Stimulated activated effector memory CD8-positive, alpha-beta T cell treated with anti-CD3 and anti-CD28 coated beads, Interleukin-12 subunit alpha, Interleukin-12 subunit beta, amount 100 ng/mL, for 72 hours (primary cell): ENCODE data around the gene FAM111B.
A peak's percentile ranks its signal among the peaks of the same experiment; 100 is the strongest.

ENCODE experiments used
- ATAC-seq: fragments of 150-1000 bp; cut with Tn5 transposase; 2 replicates; pipeline ENCODE4 v1.10.0; 2021
- DNase-seq, 2 donors: peaks; one replicate each; pipeline ENCODE4 v3.0.0; 2021 to 2022; ENCODE audit warnings: low spot score in 2 of 2
- H3K27ac Mint-ChIP-seq: one replicate; pipeline ENCODE4 v1.8.0; 2022; ENCODE audit warnings: mild to moderate bottlenecking, mixed read lengths
- H3K36me3 Mint-ChIP-seq: one replicate; pipeline ENCODE4 v1.8.0; 2022; ENCODE audit warnings: mild to moderate bottlenecking, mixed read lengths
- H3K4me1 Mint-ChIP-seq: one replicate; pipeline ENCODE4 v1.8.0; 2022; ENCODE audit warnings: mixed read lengths
- H3K4me3 Mint-ChIP-seq: one replicate; pipeline ENCODE4 v1.8.0; 2022; ENCODE audit warnings: mild to moderate bottlenecking, mixed read lengths
- H3K9me3 Mint-ChIP-seq: one replicate; pipeline ENCODE4 v1.8.0; 2022; ENCODE audit warnings: mixed read lengths

FAM111B gene

DNA sequence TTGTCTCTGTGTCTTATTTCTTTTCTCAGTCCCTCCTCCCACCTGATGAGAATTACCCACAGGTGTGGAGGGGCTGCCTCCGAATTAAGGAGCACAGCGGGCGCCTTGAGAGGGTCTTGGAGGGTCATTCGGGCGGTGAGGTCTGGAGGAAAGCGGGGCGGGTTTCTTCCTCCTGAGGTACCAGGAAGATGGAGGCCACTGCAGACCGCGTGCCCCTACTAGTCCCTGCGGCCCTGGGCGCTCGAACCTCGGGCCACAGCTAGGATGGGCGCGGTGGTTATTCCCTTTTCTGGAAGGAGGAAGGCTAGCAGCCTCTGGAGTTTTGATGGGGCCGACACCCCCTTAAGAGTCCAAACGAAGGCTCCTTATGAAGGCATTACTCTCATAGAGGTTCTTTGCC lies 30.2 kb downstream of the FAM111B start:
- H3K4me3 Mint-ChIP-seq, result no peak overlapping the region
- ATAC-seq (no peak), DNase-seq (no peak)
- no peak overlapping the region for H3K27ac Mint-ChIP-seq
- H3K4me1 Mint-ChIP-seq, result peaks cover 24% of the 10 kb centered on the region
- peaks cover 16% of the 10 kb centered on the region for H3K36me3 Mint-ChIP-seq
- no peaks in the 10 kb centered on the region for H3K9me3 Mint-ChIP-seq

DNA sequence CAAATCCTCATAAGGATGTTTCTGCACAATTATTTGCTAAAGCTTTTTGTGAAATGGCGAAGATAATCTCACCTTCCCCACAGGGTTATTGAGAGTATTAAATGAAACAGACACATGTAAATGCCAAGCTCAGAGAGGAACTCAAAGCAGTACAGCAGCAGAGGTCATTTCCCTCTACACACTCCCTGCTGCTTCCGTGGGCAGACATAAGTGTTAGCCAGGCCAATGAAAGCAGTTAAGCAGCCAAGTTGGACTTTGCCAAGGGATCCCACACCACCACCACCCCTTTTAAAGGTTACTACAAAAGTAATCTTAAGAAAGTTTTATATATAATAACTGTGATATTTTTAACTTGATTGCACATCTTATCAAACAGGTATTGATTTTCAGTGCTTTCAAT lies 31.6 kb downstream of the FAM111B start:
- Mint-ChIP-seq H3K36me3 (peaks cover 21% of the 10 kb centered on the region), H3K9me3 (no peaks in the 10 kb centered on the region), H3K27ac (no peak overlapping the region), H3K4me3 (no peak overlapping the region), H3K4me1 (peaks cover 39% of the 10 kb centered on the region)
- ATAC-seq (no peak), DNase-seq (no peak)

DNA sequence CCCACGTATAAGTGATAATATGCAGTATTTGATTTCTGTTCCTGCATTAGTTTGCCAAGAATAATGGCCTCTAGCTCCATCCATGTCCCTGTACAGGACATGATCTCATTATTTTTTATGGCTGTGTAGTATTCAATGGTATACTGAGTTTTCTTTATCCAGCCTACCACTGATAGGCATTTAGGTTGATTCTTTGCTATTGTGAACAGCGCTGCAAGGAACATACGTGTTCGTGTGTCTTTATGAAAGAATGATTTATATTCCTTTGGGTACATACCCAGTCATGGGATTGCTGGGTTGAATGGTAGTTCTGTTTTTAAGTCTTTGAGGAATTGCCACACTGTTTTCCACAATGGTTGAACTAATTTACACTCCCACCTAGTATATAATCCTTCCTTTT lies 34.2 kb downstream of the FAM111B start:
- no peak for ATAC-seq
- peak overlapping the region; percentile 97 for H3K27ac Mint-ChIP-seq
- peak overlapping the region; percentile 96 for H3K4me3 Mint-ChIP-seq
- peaks cover 30% of the 10 kb centered on the region for H3K36me3 Mint-ChIP-seq
- DNase-seq, result no peak
- H3K9me3 Mint-ChIP-seq, result no peaks in the 10 kb centered on the region
- H3K4me1 Mint-ChIP-seq, result peaks cover 53% of the 10 kb centered on the region

DNA sequence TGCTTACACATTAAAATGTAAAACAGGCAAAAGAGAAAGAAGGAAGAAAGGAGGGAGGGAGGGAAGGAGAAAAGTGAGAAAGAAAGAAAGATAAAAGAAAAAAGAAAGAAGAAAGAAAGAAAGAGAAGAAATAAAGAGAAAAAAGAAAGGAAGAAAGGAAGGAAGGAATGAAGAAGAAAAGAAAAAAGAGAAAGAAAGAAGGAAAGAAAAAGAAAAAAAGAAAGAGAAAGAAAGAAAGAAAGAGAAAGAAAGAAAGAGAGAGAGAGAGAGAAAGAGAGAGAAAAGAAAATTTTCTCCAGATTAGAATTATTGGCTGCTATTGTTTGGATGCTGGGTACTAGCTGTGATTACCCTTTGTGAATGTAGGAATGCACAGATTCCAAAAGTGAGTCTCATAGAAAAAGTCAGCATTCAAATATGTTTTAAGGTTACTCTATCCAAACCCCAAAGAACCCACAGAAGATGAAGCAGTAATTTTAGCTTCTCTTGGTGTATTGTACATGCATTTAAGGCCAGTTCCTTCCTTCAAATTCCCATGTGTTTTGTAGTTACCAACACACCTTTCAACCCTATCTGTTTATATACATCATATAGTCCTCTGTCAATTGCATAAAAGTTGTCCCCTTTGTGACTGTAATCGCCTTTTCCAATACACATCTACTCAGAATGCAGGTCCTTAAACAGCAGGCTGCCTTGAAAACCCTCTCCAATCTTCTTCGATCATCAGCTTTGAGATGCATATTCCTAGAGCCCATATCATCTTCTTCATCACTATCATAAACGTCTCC lies 34.8 kb downstream of the FAM111B start:
- peak; percentile 0 for ATAC-seq

DNA sequence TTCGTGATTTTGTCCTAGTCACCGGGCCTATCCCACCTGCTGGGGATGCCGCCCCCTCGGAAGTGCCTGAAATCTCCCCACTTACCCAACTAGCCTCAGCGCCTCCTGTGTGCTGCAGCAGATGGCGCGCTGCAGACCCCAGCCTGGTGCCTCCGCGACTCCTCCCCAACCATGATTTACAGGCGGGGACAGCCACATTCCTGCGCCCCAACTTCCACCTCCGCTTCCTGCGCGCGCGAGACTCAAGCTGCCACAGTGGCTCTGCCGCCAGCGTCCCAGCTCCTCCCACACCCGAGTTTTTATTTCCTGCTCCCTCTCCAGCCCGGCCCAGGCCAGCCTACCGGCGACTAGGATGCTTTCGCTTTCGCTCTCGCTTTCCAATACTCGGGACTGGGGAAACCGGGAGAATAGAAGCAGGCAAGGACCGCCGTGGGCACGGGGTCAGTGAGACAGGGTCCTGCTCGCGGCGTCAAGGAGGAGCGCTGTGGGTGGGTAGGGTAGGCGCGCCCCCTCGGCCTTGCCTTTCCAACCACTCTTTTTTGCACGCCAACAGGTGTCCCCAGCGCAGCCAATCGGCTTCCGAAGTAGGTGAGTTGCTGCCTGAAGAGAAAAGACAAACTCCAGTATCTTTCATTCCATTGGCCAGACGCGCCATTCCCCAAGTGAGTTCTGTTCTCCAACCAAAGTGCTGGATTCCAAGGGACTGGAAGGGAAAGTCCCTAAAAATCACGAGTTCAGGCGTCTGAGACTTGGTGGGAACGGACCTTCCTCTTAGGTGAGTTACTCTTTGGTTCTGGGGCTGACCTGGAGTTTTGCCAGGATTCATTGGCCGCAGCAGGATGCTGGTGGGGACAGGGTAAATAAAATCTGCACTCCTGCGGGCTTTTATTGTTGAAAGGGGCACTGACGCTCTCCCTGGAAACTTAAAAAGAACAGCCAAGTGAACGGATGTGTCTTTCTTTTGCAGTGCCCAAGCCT lies 35.8 kb downstream of the FAM111B start, which contains the start of gene FAM111A:
Gene FAM111A (plus strand): TSS at position 327 of the 978 bp plus-strand sequence. CDS start 6,017 bp downstream, outside the sequence.
- peak; percentile 63 to 93 for DNase-seq
- Mint-ChIP-seq H3K9me3 (no peaks in the 10 kb centered on the region), H3K27ac (peak within 1 kb of the TSS; percentile 97)

More for the DNA sequence above, 34.8 kb downstream of the FAM111B start:
- Mint-ChIP-seq H3K27ac (peak overlapping the region; percentile 97), H3K4me1 (peaks cover 53% of the 10 kb centered on the region), H3K36me3 (peaks cover 37% of the 10 kb centered on the region), H3K9me3 (no peaks in the 10 kb centered on the region), H3K4me3 (peak overlapping the region; percentile 96)
- DNase-seq, result no peak

DNA sequence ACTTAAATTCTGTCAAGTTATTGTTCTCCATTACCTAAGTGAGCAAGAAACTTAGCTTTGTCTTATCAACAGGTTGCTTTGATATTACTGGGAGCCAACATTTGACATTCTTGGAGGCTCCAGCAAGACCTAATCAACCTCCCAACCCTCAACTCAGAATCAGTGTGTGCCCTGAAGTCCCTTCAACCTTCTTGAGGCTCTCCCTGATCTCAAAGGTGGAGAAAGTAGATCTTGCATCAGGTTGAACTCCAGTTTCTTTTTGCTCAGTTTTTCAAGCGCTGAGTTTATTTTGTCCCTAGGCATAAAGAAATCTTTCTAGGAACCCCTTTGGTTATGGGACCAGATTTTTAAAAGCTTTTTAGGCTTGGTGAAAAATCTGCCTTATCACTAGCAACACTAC lies 37.1 kb downstream of the FAM111B start:
- ATAC-seq (no peak), DNase-seq (no peak)
- Mint-ChIP-seq H3K9me3 (no peaks in the 10 kb centered on the region), H3K4me1 (peaks cover 56% of the 10 kb centered on the region), H3K27ac (peak overlapping the region; percentile 97), H3K4me3 (peak overlapping the region; percentile 96), H3K36me3 (peaks cover 59% of the 10 kb centered on the region)

More for the DNA sequence above, 35.8 kb downstream of the FAM111B start, which contains the start of gene FAM111A:
- peak within 1 kb of the TSS; percentile 96 for H3K4me3 Mint-ChIP-seq
- peak; percentile 88 for ATAC-seq
- H3K4me1 Mint-ChIP-seq, result peaks cover 56% of the 10 kb centered on the region
- H3K36me3 Mint-ChIP-seq, result peaks cover 46% of the 10 kb centered on the region

DNA sequence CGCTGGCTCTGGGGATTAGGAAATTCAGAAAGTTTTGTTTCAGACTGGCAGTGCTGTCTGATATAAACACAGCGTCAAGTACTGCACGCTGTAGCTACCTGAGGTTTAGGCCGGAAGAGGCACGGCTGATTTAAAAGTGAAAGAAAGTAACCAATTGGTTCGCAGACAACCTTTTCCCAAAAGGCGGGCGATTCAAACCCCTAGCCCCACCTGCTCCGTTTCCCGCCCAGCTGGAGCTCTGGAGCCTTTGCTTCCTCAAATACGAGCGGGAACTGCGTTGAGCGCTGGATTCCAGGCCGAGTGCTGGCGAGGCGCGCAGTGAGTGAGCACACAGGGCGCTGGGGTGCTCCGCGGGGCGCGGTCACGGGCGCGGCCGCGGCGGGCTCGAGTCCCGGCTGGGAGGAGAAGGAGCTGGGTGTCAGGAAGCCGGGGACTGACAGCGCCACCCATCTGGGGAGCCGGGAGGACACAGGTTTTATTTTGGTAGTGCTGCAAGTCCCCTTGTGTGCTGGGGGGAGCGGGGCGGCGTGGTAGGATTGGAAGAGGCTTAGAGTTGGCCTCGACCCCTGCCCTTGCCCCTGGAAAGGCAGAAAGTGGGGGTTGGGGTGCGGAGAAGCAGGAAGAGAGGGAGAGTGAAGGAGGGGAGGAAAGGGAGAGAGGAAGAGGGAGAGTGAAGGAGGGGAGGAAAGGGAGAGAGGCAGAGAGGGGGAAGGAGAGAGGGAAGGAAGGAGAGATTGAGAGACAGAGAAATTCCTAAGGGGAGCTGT lies 37.7 kb downstream of the FAM111B start:
- Mint-ChIP-seq H3K4me3 (peak overlapping the region; percentile 96), H3K36me3 (peaks cover 66% of the 10 kb centered on the region), H3K4me1 (peaks cover 56% of the 10 kb centered on the region), H3K9me3 (no peaks in the 10 kb centered on the region), H3K27ac (peak overlapping the region; percentile 97)
- DNase-seq, result peak; percentile 50 to 87
- peak; percentile 81 for ATAC-seq

DNA sequence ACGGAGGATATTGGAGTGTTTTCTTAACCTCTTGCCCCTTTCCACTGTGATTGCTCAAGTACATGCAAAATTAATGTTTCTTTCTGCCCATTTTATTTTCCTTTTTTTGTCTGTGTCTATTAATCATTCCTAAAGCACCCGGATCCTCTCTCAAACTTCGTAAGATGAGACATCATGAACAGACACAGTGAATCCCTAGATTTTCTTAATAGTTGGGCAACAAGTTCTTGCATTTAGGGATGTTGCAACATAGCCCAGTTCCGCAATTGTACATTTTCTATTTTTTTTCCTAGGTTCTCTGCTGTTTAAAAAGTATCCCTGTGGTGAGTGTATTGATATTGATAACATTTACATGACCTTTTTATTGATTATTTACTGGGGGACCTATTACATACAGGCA lies 38.5 kb downstream of the FAM111B start:
- peak overlapping the region; percentile 97 for H3K27ac Mint-ChIP-seq
- H3K4me1 Mint-ChIP-seq, result peaks cover 56% of the 10 kb centered on the region
- peaks cover 73% of the 10 kb centered on the region for H3K36me3 Mint-ChIP-seq
- H3K9me3 Mint-ChIP-seq, result no peaks in the 10 kb centered on the region
- ATAC-seq, result no peak
- H3K4me3 Mint-ChIP-seq, result peak overlapping the region; percentile 96
- DNase-seq, result no peak

DNA sequence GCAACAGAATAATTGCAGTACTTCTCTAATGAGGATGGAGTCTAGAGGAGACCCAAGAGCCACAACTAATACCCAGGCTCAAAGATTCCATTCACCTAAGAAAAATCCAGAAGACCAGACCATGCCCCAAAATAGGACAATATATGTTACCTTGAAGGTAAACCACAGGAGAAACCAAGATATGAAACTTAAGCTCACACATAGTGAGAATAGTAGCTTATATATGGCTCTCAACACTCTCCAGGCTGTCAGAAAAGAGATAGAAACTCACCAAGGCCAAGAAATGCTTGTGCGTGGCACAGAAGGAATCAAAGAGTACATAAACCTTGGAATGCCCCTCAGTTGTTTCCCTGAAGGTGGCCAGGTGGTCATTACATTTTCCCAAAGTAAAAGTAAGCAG lies 44.7 kb downstream of the FAM111B start:
- no peaks in the 10 kb centered on the region for H3K9me3 Mint-ChIP-seq
- H3K36me3 Mint-ChIP-seq, result peaks cover 67% of the 10 kb centered on the region
- peaks cover 20% of the 10 kb centered on the region for H3K4me1 Mint-ChIP-seq
- H3K27ac Mint-ChIP-seq, result peak overlapping the region; percentile 33
- H3K4me3 Mint-ChIP-seq, result peak overlapping the region; percentile 39
- ATAC-seq (peak; percentile 44), DNase-seq (no peak)

DNA sequence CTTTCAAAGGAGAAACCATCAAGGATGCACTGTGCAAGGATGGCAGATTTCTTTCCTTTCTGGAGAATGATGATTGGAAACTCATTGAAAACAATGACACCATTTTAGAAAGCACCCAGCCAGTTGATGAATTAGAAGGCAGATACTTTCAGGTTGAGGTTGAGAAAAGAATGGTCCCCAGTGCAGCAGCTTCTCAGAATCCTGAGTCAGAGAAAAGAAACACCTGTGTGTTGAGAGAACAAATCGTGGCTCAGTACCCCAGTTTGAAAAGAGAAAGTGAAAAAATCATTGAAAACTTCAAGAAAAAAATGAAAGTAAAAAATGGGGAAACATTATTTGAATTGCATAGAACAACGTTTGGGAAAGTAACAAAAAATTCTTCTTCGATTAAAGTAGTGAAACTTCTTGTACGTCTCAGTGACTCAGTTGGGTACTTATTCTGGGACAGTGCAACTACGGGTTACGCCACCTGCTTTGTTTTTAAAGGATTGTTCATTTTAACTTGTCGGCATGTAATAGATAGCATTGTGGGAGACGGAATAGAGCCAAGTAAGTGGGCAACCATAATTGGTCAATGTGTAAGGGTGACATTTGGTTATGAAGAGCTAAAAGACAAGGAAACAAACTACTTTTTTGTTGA lies 45.4 kb downstream of the FAM111B start:
- peak overlapping the region; percentile 39 for H3K4me3 Mint-ChIP-seq
- no peaks in the 10 kb centered on the region for H3K9me3 Mint-ChIP-seq
- peak overlapping the region; percentile 33 for H3K27ac Mint-ChIP-seq
- DNase-seq (no peak), ATAC-seq (peak; percentile 96)
- peaks cover 16% of the 10 kb centered on the region for H3K4me1 Mint-ChIP-seq
- H3K36me3 Mint-ChIP-seq, result peaks cover 60% of the 10 kb centered on the region

DNA sequence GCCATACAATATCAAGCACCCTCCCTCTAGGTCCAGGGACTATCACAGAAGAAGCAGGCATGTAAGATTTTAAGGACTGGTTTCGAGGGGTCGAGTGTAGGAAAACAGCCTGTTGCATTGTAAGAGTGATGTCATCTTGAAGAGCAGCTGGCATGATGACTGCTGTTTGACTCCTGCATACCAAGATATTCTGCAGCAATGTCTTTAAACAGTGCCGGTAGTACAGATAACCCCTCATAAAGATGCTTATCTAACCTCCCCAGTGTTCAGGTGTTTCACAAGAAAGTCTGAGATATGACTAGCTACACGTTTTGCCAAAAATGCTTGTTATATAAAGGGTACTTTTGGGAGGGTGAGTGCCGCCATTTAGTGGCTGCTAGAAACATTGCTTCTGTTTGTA lies 47.6 kb downstream of the FAM111B start:
- DNase-seq (no peak), ATAC-seq (no peak)
- H3K4me1 Mint-ChIP-seq, result peaks cover 16% of the 10 kb centered on the region
- peaks cover 38% of the 10 kb centered on the region for H3K36me3 Mint-ChIP-seq
- H3K9me3 Mint-ChIP-seq, result no peaks in the 10 kb centered on the region
- H3K4me3 Mint-ChIP-seq, result no peak overlapping the region
- no peak overlapping the region for H3K27ac Mint-ChIP-seq

DNA sequence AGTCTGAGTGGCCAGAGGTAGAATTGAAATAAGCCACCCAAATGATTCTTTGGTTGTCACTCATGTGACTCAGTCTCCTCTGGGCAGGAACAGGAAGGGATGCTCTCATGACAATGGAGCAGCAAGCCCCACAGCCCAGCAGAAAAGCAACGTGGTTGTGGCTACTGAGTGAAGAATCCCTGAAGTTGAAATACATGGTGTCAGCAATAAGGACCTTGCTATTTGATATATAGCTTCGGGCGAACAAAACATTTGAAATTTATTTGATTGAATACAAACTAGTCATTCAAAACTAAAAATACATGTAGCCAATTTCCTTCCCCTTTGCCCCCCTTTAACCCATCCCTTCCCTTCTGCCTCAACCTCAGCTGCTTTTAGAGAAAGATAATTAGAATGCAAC lies 50.4 kb downstream of the FAM111B start:
- Mint-ChIP-seq H3K4me3 (no peak overlapping the region), H3K4me1 (peaks cover 5% of the 10 kb centered on the region), H3K9me3 (no peaks in the 10 kb centered on the region), H3K27ac (no peak overlapping the region), H3K36me3 (peaks cover 10% of the 10 kb centered on the region)
- ATAC-seq (no peak), DNase-seq (no peak)

DNA sequence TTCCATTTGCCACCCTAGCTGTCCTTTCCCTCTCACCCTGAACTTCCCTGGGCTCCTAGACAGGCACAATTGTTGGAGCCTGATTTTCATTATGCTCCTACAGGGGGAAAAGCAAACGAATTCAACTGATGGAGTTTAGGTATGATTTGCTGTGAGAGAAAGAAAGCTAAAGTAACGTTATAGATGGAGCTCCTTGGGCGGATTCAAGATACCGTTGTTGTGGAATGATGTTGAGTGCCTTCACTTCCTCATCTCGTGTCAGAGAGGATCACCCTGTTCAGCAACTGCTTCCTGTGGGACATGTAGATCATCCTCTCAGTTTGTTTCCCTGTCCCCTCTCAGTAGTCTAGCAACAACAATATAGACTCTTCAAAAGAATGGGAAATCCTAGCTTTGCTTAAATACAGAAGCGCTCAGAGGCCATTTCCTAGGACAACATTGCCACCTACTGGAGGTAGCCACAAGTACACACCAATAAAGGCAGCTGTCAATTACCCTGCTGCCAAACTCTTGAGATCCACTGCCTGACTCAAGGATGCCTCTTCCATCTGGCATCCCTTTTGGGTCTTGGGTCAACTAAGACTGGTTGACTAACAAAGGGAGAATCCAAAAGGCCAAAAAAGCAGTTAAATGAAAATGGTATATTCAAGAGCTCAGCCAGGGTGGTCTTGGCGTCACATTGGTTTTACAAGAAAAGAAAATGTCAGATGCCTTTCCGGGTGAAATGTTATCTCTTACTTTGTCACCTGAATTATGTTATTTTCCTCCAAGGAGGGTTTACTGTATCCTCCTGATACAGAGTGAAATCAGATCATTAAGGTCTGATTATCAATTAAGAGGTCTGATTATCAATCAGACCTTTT lies 51.4 kb downstream of the FAM111B start:
- peak; percentile 87 for ATAC-seq
- no peak overlapping the region for H3K27ac Mint-ChIP-seq
- H3K4me3 Mint-ChIP-seq, result no peak overlapping the region
- H3K9me3 Mint-ChIP-seq, result no peaks in the 10 kb centered on the region
- H3K36me3 Mint-ChIP-seq, result no peaks in the 10 kb centered on the region
- DNase-seq, result peak in 1 of 2 donors; percentile 72
- H3K4me1 Mint-ChIP-seq, result no peaks in the 10 kb centered on the region

DNA sequence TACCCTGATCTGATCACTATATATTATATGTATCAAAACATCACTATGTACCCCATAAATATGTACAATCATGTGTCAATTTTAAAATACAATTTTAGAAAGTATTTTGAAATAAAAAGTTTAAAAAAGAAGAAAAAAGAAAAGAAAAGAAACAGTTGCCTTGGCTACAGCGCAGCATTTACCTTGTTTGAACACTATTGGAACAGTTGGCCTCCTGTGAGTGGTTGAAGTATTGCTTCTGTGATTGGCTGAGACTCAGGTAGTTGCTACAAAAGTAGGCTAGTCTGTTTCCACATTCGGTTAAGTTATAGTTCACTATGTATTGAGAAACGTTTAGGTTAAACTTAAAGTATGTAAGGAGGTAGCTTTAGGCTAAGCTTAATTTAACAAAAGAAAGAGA lies 57.0 kb downstream of the FAM111B start:
- H3K27ac Mint-ChIP-seq, result no peak overlapping the region
- no peaks in the 10 kb centered on the region for H3K36me3 Mint-ChIP-seq
- H3K4me3 Mint-ChIP-seq, result no peak overlapping the region
- no peaks in the 10 kb centered on the region for H3K4me1 Mint-ChIP-seq
- DNase-seq (no peak), ATAC-seq (no peak)
- H3K9me3 Mint-ChIP-seq, result no peaks in the 10 kb centered on the region
